Neural cell (in vitro differentiated cells): ENCODE measurements around the gene TRPM6. TPM values are rescaled to one million over a fixed set of nuclear protein-coding genes. Genes with fewer than 3 reads are reported as not detected.

Experiments used
- H2AFZ ChIP-seq: fragments of 200-600, 300-800 bp; sonication (generic), shearing (Covaris generic); 2 replicates; pipeline ENCODE4 v1.6.0; 2014; ENCODE audit warnings: low read depth, mild to moderate bottlenecking, antibody characterized with exemption, low read length, moderate library complexity
- H3F3A ChIP-seq: fragments of 200-600 bp; shearing (Covaris generic); 2 replicates; pipeline ENCODE4 v1.6.1; 2016; ENCODE audit warnings: mild to moderate bottlenecking, moderate library complexity, mixed read lengths, antibody characterized with exemption, low read length; ENCODE audit not compliant: insufficient read depth, poor library complexity, severe bottlenecking
- H3K27ac ChIP-seq: fragments of 200-600, 300-800 bp; sonication (generic), shearing (Covaris generic); 2 replicates; pipeline ENCODE4 v1.5.1; 2014; ENCODE audit warnings: mild to moderate bottlenecking, low read length, moderate library complexity
- H3K27me3 ChIP-seq: fragments of 300-800, 200-600 bp; sonication (generic), shearing (Covaris generic); 2 replicates; pipeline ENCODE4 v1.6.0; 2014; ENCODE audit warnings: mild to moderate bottlenecking, low read depth, low read length, moderate library complexity; ENCODE audit not compliant: insufficient read depth
- H3K36me3 ChIP-seq: fragments of 300-800, 200-600 bp; sonication (generic), shearing (Covaris generic); 2 replicates; pipeline ENCODE4 v1.5.1; 2014; ENCODE audit warnings: mild to moderate bottlenecking, antibody characterized with exemption, low read length, moderate library complexity; ENCODE audit not compliant: insufficient read depth
- H3K4me2 ChIP-seq: fragments of 300-800, 200-600 bp; sonication (generic), shearing (Covaris generic); 2 replicates; pipeline ENCODE4 v1.6.0; 2014; ENCODE audit warnings: mild to moderate bottlenecking, low read length
- H3K4me3 ChIP-seq: fragments of 300-800, 200-600 bp; sonication (generic), shearing (Covaris generic); 2 replicates; pipeline ENCODE4 v1.5.1; 2014; ENCODE audit warnings: mild to moderate bottlenecking, low read length, moderate library complexity
- H3K79me2 ChIP-seq: fragments of 200-600 bp; shearing (Covaris generic); replicated peaks from 2 replicates; pipeline ENCODE4 v1.6.0; 2014; ENCODE audit warnings: mild to moderate bottlenecking, low read length, moderate library complexity; ENCODE audit not compliant: insufficient read depth
- H3K9ac ChIP-seq: fragments of 300-800, 200-600 bp; sonication (generic), shearing (Covaris generic); 2 replicates; pipeline ENCODE4 v1.6.1; 2016; ENCODE audit warnings: mild to moderate bottlenecking, low read length, mixed read lengths
- H3K9me2 ChIP-seq: fragments of 200-600 bp; shearing (Covaris generic); 2 replicates; pipeline ENCODE4 v1.6.1; 2016; ENCODE audit warnings: mild to moderate bottlenecking, low read length, mixed read lengths; ENCODE audit not compliant: insufficient read depth
- H3K9me3 ChIP-seq: fragments of 200-600, 300-800 bp; sonication (generic), shearing (Covaris generic); 2 replicates; pipeline ENCODE4 v1.6.1; 2016; ENCODE audit warnings: mild to moderate bottlenecking, mixed run types, low read length, moderate library complexity, mixed read lengths
- H4K20me1 ChIP-seq: fragments of 200-600 bp; shearing (Covaris generic); 2 replicates; pipeline ENCODE4 v1.6.1; 2016; ENCODE audit warnings: mild to moderate bottlenecking, mixed run types; ENCODE audit not compliant: insufficient read depth
- CTCF ChIP-seq: fragments of 450-650 bp; IDR thresholded peaks from 2 replicates; pipeline ENCODE4 v1.5.1; 2014; ENCODE audit warnings: antibody characterized with exemption, mild to moderate bottlenecking, moderate library complexity; ENCODE audit not compliant: poor library complexity, severe bottlenecking
- EP300 ChIP-seq: fragments of 450-650 bp; conservative IDR thresholded peaks from 2 replicates; pipeline ENCODE4 v1.6.1; 2014; ENCODE audit warnings: antibody characterized with exemption, mild to moderate bottlenecking, moderate library complexity; ENCODE audit not compliant: poor library complexity, severe bottlenecking
- EZH2 ChIP-seq: fragments of 200-600, 300-800 bp; shearing (Covaris generic), sonication (generic); IDR thresholded peaks from 2 replicates; pipeline ENCODE4 v1.6.1; 2014; ENCODE audit warnings: antibody characterized with exemption, low read length, borderline replicate concordance, mild to moderate bottlenecking; ENCODE audit not compliant: insufficient read depth, poor library complexity, severe bottlenecking
- MXI1 ChIP-seq: fragments of 450-650 bp; conservative IDR thresholded peaks from 2 replicates; pipeline ENCODE4 v1.6.1; 2014; ENCODE audit warnings: antibody characterized with exemption, mild to moderate bottlenecking; ENCODE audit not compliant: poor library complexity, severe bottlenecking
- POLR2AphosphoS5 ChIP-seq: IDR thresholded peaks from 2 replicates; pipeline ENCODE4 v1.6.1; 2012
- RAD21 ChIP-seq: fragments of 450-650 bp; conservative IDR thresholded peaks from 2 replicates; pipeline ENCODE4 v1.6.1; 2014; ENCODE audit warnings: antibody characterized with exemption, mild to moderate bottlenecking, moderate library complexity
- REST ChIP-seq: IDR thresholded peaks from 2 replicates; pipeline ENCODE4 v1.6.1; 2012; ENCODE audit warnings: borderline replicate concordance
- SMC3 ChIP-seq: fragments of 450-650 bp; conservative IDR thresholded peaks from 2 replicates; pipeline ENCODE4 v1.6.1; 2014; ENCODE audit warnings: antibody characterized with exemption, mild to moderate bottlenecking, moderate library complexity; ENCODE audit not compliant: poor library complexity
- TAF1 ChIP-seq: IDR thresholded peaks from 2 replicates; pipeline ENCODE4 v1.6.1; 2012; ENCODE audit warnings: low read depth
- polyA plus RNA-seq: library from polyadenylated mRNA; depleted of rRNA; stranded (reverse); fragments of >200 nt; gene quantifications from 2 replicates; pipeline ENCODE4 v1.2.3, GENCODE V29; 2014

TRPM6 gene
- polyA plus RNA-seq, 1 donor from 2014 or later = not detected

GRCh38 chr9:74935008-74935407 is 47.3 kb upstream of the TRPM6 start:
- Histone ChIP-seq H3K9ac (no peak overlapping the region), H4K20me1 (no peaks in the 10 kb centered on the region), H3F3A (no peaks in the 10 kb centered on the region), H3K79me2 (no peaks in the 10 kb centered on the region), H3K9me2 (no peaks in the 10 kb centered on the region), H2AFZ (no peak overlapping the region), H3K27me3 (no peaks in the 10 kb centered on the region), H3K27ac (no peak overlapping the region), H3K9me3 (no peaks in the 10 kb centered on the region), H3K4me2 (no peak overlapping the region), H3K36me3 (no peaks in the 10 kb centered on the region), H3K4me3 (no peak overlapping the region)
- TF ChIP-seq EP300 (no peak), TAF1 (no peak), CTCF (no peak), EZH2 (no peak), REST (no peak), RAD21 (no peak), POLR2AphosphoS5 (no peak), MXI1 (no peak), SMC3 (no peak)

DNA sequence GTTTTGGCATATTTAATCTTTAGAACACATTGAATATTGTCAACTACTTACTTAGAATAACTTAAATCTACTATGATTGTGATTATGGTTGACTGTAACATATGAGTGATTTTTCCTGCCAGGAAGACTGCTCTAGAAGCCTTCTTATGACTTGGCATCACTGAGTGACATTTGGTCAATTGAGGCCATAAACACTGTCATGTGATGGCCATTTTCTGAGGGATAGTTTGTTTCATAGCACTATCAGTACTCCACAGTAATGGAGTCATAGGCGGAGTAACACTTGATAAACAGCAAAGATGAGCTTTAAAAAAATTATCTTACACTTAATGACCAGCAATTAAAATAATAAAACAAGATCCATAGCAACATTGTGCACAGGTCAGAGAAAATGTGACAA is 34.0 kb upstream of the TRPM6 start:
- Histone ChIP-seq H3K27me3 (no peaks in the 10 kb centered on the region), H3K9me2 (no peaks in the 10 kb centered on the region), H3K36me3 (no peaks in the 10 kb centered on the region), H3K79me2 (no peaks in the 10 kb centered on the region), H3K9ac (no peak overlapping the region), H3K27ac (no peak overlapping the region), H3K4me3 (no peak overlapping the region), H2AFZ (no peak overlapping the region), H4K20me1 (no peaks in the 10 kb centered on the region), H3K4me2 (no peak overlapping the region), H3K9me3 (no peaks in the 10 kb centered on the region), H3F3A (no peaks in the 10 kb centered on the region)
- TF ChIP-seq REST (no peak), TAF1 (no peak), EP300 (no peak), CTCF (no peak), RAD21 (no peak), SMC3 (no peak), MXI1 (no peak), EZH2 (no peak), POLR2AphosphoS5 (no peak)
